IPS-15b (cell line): Measurements from ENCODE around the gene SLC15A5.

Experiments
- H3K27me3 ChIP-seq: one replicate; pipeline ENCODE4 v1.6.1; 2013; ENCODE audit warnings: low read length; ENCODE audit not compliant: control insufficient read depth, insufficient read depth
- H3K36me3 ChIP-seq: one replicate; pipeline ENCODE4 v1.6.1; 2013; ENCODE audit warnings: low read length; ENCODE audit not compliant: control insufficient read depth, insufficient read depth
- H3K4me1 ChIP-seq: one replicate; pipeline ENCODE4 v1.6.1; 2013; ENCODE audit warnings: mild to moderate bottlenecking, low read length; ENCODE audit not compliant: control insufficient read depth, insufficient read depth
- H3K4me3 ChIP-seq: one replicate; pipeline ENCODE4 v1.5.1; 2013; ENCODE audit warnings: low read depth, low read length
- H3K9ac ChIP-seq: one replicate; pipeline ENCODE4 v1.6.1; 2013; ENCODE audit warnings: low read depth, mild to moderate bottlenecking, low read length
- H3K9me3 ChIP-seq: one replicate; pipeline ENCODE4 v1.6.1; 2013; ENCODE audit warnings: mild to moderate bottlenecking, low read length; ENCODE audit not compliant: control insufficient read depth, insufficient read depth

The SLC15A5 gene

GRCh38 chr12:16171348-16171747 is 106.1 kb downstream of the SLC15A5 start:
- Histone ChIP-seq H3K4me3 (no peak overlapping the region), H3K27me3 (no peaks in the 10 kb centered on the region), H3K36me3 (no peaks in the 10 kb centered on the region), H3K4me1 (no peaks in the 10 kb centered on the region), H3K9ac (no peak overlapping the region), H3K9me3 (no peaks in the 10 kb centered on the region)

- H3K4me1 ChIP-seq = peaks cover 3% of the 10 kb centered on the region
- H3K9ac ChIP-seq = no peak overlapping the region
- H3K36me3 ChIP-seq = no peaks in the 10 kb centered on the region
- no peaks in the 10 kb centered on the region for H3K27me3 ChIP-seq
- H3K4me3 ChIP-seq = no peak overlapping the region
- H3K9me3 ChIP-seq = no peaks in the 10 kb centered on the region
These were observed 109.4 kb downstream of the SLC15A5 start for GRCh38 chr12:16168078-16168477.

GRCh38 chr12:16166563-16167470 is 110.7 kb downstream of the SLC15A5 start:
- H3K36me3 ChIP-seq = no peaks in the 10 kb centered on the region
- H3K4me1 ChIP-seq = peaks cover 3% of the 10 kb centered on the region
- H3K4me3 ChIP-seq = no peak overlapping the region
- no peak overlapping the region for H3K9ac ChIP-seq
- H3K9me3 ChIP-seq = no peaks in the 10 kb centered on the region
- H3K27me3 ChIP-seq = no peaks in the 10 kb centered on the region

- Histone ChIP-seq H3K9ac (no peak overlapping the region), H3K36me3 (no peaks in the 10 kb centered on the region), H3K4me1 (peaks cover 3% of the 10 kb centered on the region), H3K9me3 (no peaks in the 10 kb centered on the region), H3K4me3 (no peak overlapping the region), H3K27me3 (no peaks in the 10 kb centered on the region)
These were observed 112.0 kb downstream of the SLC15A5 start for GRCh38 chr12:16165506-16165905.

GRCh38 chr12:16163901-16164300 is 113.6 kb downstream of the SLC15A5 start:
- Histone ChIP-seq H3K4me1 (peaks cover 3% of the 10 kb centered on the region), H3K36me3 (no peaks in the 10 kb centered on the region), H3K9ac (no peak overlapping the region), H3K9me3 (no peaks in the 10 kb centered on the region), H3K27me3 (no peaks in the 10 kb centered on the region), H3K4me3 (no peak overlapping the region)

GRCh38 chr12:16163146-16163545 is 114.3 kb downstream of the SLC15A5 start:
- Histone ChIP-seq H3K4me3 (no peak overlapping the region), H3K9ac (no peak overlapping the region), H3K36me3 (no peaks in the 10 kb centered on the region), H3K9me3 (no peaks in the 10 kb centered on the region), H3K4me1 (peaks cover 3% of the 10 kb centered on the region), H3K27me3 (no peaks in the 10 kb centered on the region)

GRCh38 chr12:16159571-16159970 is 117.9 kb downstream of the SLC15A5 start:
- Histone ChIP-seq H3K9me3 (no peaks in the 10 kb centered on the region), H3K4me3 (no peak overlapping the region), H3K9ac (no peak overlapping the region), H3K4me1 (peaks cover 3% of the 10 kb centered on the region), H3K36me3 (no peaks in the 10 kb centered on the region), H3K27me3 (no peaks in the 10 kb centered on the region)

- Histone ChIP-seq H3K9me3 (no peaks in the 10 kb centered on the region), H3K9ac (no peak overlapping the region), H3K4me3 (no peak overlapping the region), H3K36me3 (no peaks in the 10 kb centered on the region), H3K27me3 (no peaks in the 10 kb centered on the region), H3K4me1 (peaks cover under 1% of the 10 kb centered on the region)
These were observed 119.4 kb downstream of the SLC15A5 start for GRCh38 chr12:16158050-16158449.

GRCh38 chr12:16155938-16156337 is 121.5 kb downstream of the SLC15A5 start:
- Histone ChIP-seq H3K4me3 (no peak overlapping the region), H3K9ac (no peak overlapping the region), H3K4me1 (no peaks in the 10 kb centered on the region), H3K36me3 (no peaks in the 10 kb centered on the region), H3K27me3 (no peaks in the 10 kb centered on the region), H3K9me3 (no peaks in the 10 kb centered on the region)

GRCh38 chr12:16154990-16155389 is 122.5 kb downstream of the SLC15A5 start:
- H3K9ac ChIP-seq = no peak overlapping the region
- H3K27me3 ChIP-seq = no peaks in the 10 kb centered on the region
- no peak overlapping the region for H3K4me3 ChIP-seq
- H3K9me3 ChIP-seq = no peaks in the 10 kb centered on the region
- H3K36me3 ChIP-seq = no peaks in the 10 kb centered on the region
- no peaks in the 10 kb centered on the region for H3K4me1 ChIP-seq

- Histone ChIP-seq H3K36me3 (no peaks in the 10 kb centered on the region), H3K27me3 (no peaks in the 10 kb centered on the region), H3K4me3 (no peak overlapping the region), H3K9me3 (no peaks in the 10 kb centered on the region), H3K4me1 (no peaks in the 10 kb centered on the region), H3K9ac (no peak overlapping the region)
These were observed 124.4 kb downstream of the SLC15A5 start for GRCh38 chr12:16152885-16153673.

GRCh38 chr12:16150276-16150675 is 127.2 kb downstream of the SLC15A5 start:
- no peak overlapping the region for H3K4me3 ChIP-seq
- H3K36me3 ChIP-seq = no peaks in the 10 kb centered on the region

More at GRCh38 chr12:16150276-16150675, 127.2 kb downstream of the SLC15A5 start:
- Histone ChIP-seq H3K4me1 (no peaks in the 10 kb centered on the region), H3K27me3 (no peaks in the 10 kb centered on the region), H3K9ac (no peak overlapping the region), H3K9me3 (no peaks in the 10 kb centered on the region)
